PC-3 (cell line): ENCODE results near the gene SMIM38. TPM values are rescaled to one million over a fixed set of nuclear protein-coding genes. Genes with fewer than 3 reads are reported as not detected.
"Not testable (repeated sequence)": the region's sequence is repeated elsewhere in the genome, so short reads cannot be mapped to it uniquely, and the experiment has no call there.

Experiments
- ATAC-seq: fragments of 200-7000 bp; cut with Tn5 transposase; 2 replicates; pipeline ENCODE4 v1.9.1; 2020; ENCODE audit warnings: mild to moderate bottlenecking, moderate library complexity
- BruUV-seq: library from RNA; stranded (reverse); fragments of 400-500 nt; replicated peaks from 2 replicates; lab custom pipeline; 2021; lab: Mats Ljungman, UMichigan
- CTCF ChIA-PET: fragments of 300-600 bp; sonication (Branson Sonifier 250); formaldehyde crosslinking; loops from one replicate; lab custom pipeline; 2022; ENCODE audit warnings: antibody characterized with exemption; lab: Charles Lee
- POLR2A ChIA-PET: fragments of 300-600 bp; sonication (Branson Sonifier 250); formaldehyde crosslinking; loops from one replicate; lab custom pipeline; 2022; ENCODE audit warnings: antibody characterized with exemption; ENCODE audit not compliant: unreplicated experiment; lab: Charles Lee
- DNase-seq: peaks from one replicate; pipeline ENCODE4 v3.0.0-alpha.2; 2015
- H2AFZ ChIP-seq: fragments of 300-600 bp; sonication (generic); 2 replicates; pipeline ENCODE4 v1.6.0; 2016; ENCODE audit warnings: antibody characterized with exemption, low read length
- H3F3A ChIP-seq: fragments of 300-600 bp; sonication (generic); one replicate; pipeline ENCODE4 v1.6.0; 2017; ENCODE audit warnings: antibody characterized with exemption, low read length, control low read depth, mild to moderate bottlenecking; ENCODE audit not compliant: unreplicated experiment
- H3K27ac ChIP-seq: fragments of 300-600 bp; sonication (generic); 2 replicates; pipeline ENCODE4 v1.5.1; 2016; ENCODE audit warnings: mild to moderate bottlenecking, low read length
- H3K27me3 ChIP-seq: fragments of 300-600 bp; sonication (generic); 2 replicates; pipeline ENCODE4 v1.6.1; 2016; ENCODE audit warnings: low read length, mixed read lengths
- H3K36me3 ChIP-seq: fragments of 300-600 bp; sonication (generic); 2 replicates; pipeline ENCODE4 v1.6.1; 2016; ENCODE audit warnings: low read depth, mixed run types, low read length, mixed read lengths
- H3K4me1 ChIP-seq: fragments of 300-600 bp; sonication (generic); 2 replicates; pipeline ENCODE4 v1.5.1; 2016; ENCODE audit warnings: low read length; ENCODE audit not compliant: insufficient read depth
- H3K4me2 ChIP-seq: fragments of 300-600 bp; sonication (generic); 2 replicates; pipeline ENCODE4 v1.6.0; 2016; ENCODE audit warnings: low read length
- H3K4me3 ChIP-seq: fragments of 300-600 bp; sonication (generic); 2 replicates; pipeline ENCODE4 v1.5.1; 2016; ENCODE audit warnings: mild to moderate bottlenecking, low read length, mixed read lengths
- H3K79me2 ChIP-seq: fragments of 300-600 bp; sonication (generic); 2 replicates; pipeline ENCODE4 v1.6.1; 2017; ENCODE audit warnings: low read length, mixed read lengths
- H3K9ac ChIP-seq: fragments of 300-600 bp; sonication (generic); 2 replicates; pipeline ENCODE4 v1.6.0; 2016; ENCODE audit warnings: mild to moderate bottlenecking, low read length
- H3K9me2 ChIP-seq: fragments of 300-600 bp; sonication (generic); replicated peaks from 2 replicates; pipeline ENCODE4 v1.6.1; 2016; ENCODE audit warnings: mixed run types, low read length, mixed read lengths
- H3K9me3 ChIP-seq: fragments of 300-600 bp; sonication (generic); 2 replicates; pipeline ENCODE4 v1.6.1; 2016; ENCODE audit warnings: low read length, mixed read lengths
- H4K20me1 ChIP-seq: fragments of 300-600 bp; sonication (generic); 2 replicates; pipeline ENCODE4 v1.6.1; 2016; ENCODE audit warnings: low read length, mixed read lengths
- EZH2 ChIP-seq: fragments of 300-600 bp; sonication (generic); IDR thresholded peaks from one replicate; pipeline ENCODE4 v1.6.1; 2017; ENCODE audit warnings: antibody characterized with exemption, mild to moderate bottlenecking, low read length; ENCODE audit not compliant: unreplicated experiment
- EZH2phosphoT487 ChIP-seq: fragments of 300-600 bp; sonication (generic); IDR thresholded peaks from 2 replicates; pipeline ENCODE4 v1.6.1; 2018; ENCODE audit warnings: mild to moderate bottlenecking, antibody characterized with exemption, low read length, borderline replicate concordance
- intact Hi-C: fragments of 100-400 bp; cut with micrococcal nuclease; formaldehyde crosslinking; loops from 2 replicates; pipeline ENCODE4 v1.9.0; 2023
- total RNA-seq: library from RNA; depleted of rRNA; stranded (reverse); fragments of >200 nt; gene quantifications from 2 replicates; pipeline ENCODE4 v1.2.3, GENCODE V29; 2014
- TF ChIP-seq, protein P1 (sequence below): fragments of 300-600 bp; sonication (generic); conservative IDR thresholded peaks from 2 replicates; pipeline ENCODE4 v1.5.1; 2017; ENCODE audit warnings: antibody characterized with exemption, low read depth, mild to moderate bottlenecking, low read length

The SMIM38 gene
- total RNA-seq, 1 experiment from 2014 or later, result 0.04 TPM

DNA sequence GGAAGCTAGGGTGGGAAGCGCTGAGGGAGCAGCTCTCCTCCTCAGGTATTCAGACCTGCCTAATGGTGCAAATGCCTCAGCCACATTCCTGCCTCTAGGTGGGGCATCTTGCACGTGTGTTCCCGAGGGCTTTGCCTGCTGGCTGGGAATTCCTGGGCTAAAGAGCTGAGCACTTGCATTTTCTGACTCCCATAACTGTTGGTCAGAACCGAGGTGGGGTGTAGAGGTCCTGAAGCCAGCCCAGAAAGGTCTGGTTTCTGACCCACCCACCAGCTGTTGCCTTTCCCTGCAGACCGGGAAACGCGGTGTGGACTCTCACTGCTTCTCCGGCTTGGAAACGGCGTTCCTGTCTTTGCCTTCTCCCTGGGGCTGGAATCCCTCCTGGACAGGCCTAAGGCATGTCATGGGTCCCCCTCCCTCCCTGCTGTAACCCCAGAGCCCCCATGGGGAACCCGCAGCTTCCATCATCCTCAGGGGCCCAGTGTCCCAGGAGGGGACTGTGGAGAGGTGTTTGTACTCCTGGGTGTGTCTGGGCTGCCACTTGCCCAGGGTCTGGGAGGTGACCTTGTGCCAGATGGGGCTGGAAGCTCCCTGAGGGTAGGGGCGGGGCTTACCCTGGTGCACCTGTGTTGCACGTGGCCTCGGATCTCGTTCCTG lies 24.0 kb upstream of the SMIM38 start:
- no peak for TF ChIP-seq EZH2
- TF ChIP-seq, protein P1, sequence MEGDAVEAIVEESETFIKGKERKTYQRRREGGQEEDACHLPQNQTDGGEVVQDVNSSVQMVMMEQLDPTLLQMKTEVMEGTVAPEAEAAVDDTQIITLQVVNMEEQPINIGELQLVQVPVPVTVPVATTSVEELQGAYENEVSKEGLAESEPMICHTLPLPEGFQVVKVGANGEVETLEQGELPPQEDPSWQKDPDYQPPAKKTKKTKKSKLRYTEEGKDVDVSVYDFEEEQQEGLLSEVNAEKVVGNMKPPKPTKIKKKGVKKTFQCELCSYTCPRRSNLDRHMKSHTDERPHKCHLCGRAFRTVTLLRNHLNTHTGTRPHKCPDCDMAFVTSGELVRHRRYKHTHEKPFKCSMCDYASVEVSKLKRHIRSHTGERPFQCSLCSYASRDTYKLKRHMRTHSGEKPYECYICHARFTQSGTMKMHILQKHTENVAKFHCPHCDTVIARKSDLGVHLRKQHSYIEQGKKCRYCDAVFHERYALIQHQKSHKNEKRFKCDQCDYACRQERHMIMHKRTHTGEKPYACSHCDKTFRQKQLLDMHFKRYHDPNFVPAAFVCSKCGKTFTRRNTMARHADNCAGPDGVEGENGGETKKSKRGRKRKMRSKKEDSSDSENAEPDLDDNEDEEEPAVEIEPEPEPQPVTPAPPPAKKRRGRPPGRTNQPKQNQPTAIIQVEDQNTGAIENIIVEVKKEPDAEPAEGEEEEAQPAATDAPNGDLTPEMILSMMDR, result peak; percentile 95
- no peak for TF ChIP-seq EZH2phosphoT487
- Histone ChIP-seq H3K4me2 (peak overlapping the region; percentile 9; the same call in 1 of the 2 replicates), H3K9ac (0 out of 2 replicates have a peak overlapping the region, but pooled peaks have one; percentile 16), H3K9me3 (no peaks in the 10 kb centered on the region), H3K36me3 (no peaks in the 10 kb centered on the region), H3K79me2 (no peaks in the 10 kb centered on the region), H3K4me1 (peaks cover 17% of the 10 kb centered on the region), H4K20me1 (no peaks in the 10 kb centered on the region), H3K27ac (peak overlapping the region; percentile 11; the same call in 1 of the 2 replicates), H2AFZ (peak overlapping the region; percentile 49), H3K9me2 (no peaks in the 10 kb centered on the region), H3K4me3 (no peak overlapping the region), H3K27me3 (no peaks in the 10 kb centered on the region), H3F3A (no peaks in the 10 kb centered on the region)
- ATAC-seq, result peak; percentile 97
- DNase-seq, result peak; percentile 98
- POLR2A ChIA-PET, result interaction anchor here (0.6 to 1.3 kb wide), 3 partner anchors 9 to 143 kb away, joined by 3 read pairs; no protein-coding TSS in a partner anchor
- intact Hi-C loops, result no loop called here
- CTCF ChIA-PET, result interaction anchor here (0.6 to 1.6 kb wide), 11 partner anchors 9 to 202 kb away, joined by 4 to 13 read pairs (median 5); no protein-coding TSS in a partner anchor
- BruUV-seq, result no TSS peak

- CTCF ChIA-PET, result interaction anchor here (1.1 to 1.6 kb wide), 9 partner anchors 9 to 189 kb away, joined by 4 to 13 read pairs (median 5); no protein-coding TSS in a partner anchor
- TF ChIP-seq EZH2phosphoT487 (no peak), EZH2 (no peak)
- TF ChIP-seq, protein P1, result no peak
- no peak for DNase-seq
- Histone ChIP-seq H4K20me1 (no peaks in the 10 kb centered on the region), H3F3A (no peaks in the 10 kb centered on the region), H3K9me2 (no peaks in the 10 kb centered on the region), H3K9me3 (no peaks in the 10 kb centered on the region), H2AFZ (0 out of 2 replicates have a peak overlapping the region, but pooled peaks have one; percentile 49), H3K4me2 (no peak overlapping the region), H3K4me3 (no peak overlapping the region), H3K79me2 (no peaks in the 10 kb centered on the region), H3K27me3 (no peaks in the 10 kb centered on the region), H3K36me3 (no peaks in the 10 kb centered on the region), H3K27ac (no peak overlapping the region), H3K4me1 (peaks cover 17% of the 10 kb centered on the region), H3K9ac (no peak overlapping the region)
- no TSS peak for BruUV-seq
- ATAC-seq, result no peak
- POLR2A ChIA-PET, result interaction anchor here (0.6 to 1.3 kb wide), 2 partner anchors 10 to 27 kb away, joined by 3 read pairs; no protein-coding TSS in a partner anchor
- intact Hi-C loops, result no loop called here
Measured at GRCh38 chr11:69132301-69132670, 23.4 kb upstream of the SMIM38 start.

- Histone ChIP-seq H3K4me2 (no peak overlapping the region), H3K79me2 (no peaks in the 10 kb centered on the region), H3K27ac (no peak overlapping the region), H3K4me1 (peaks cover 24% of the 10 kb centered on the region), H3K36me3 (no peaks in the 10 kb centered on the region), H3K9me3 (no peaks in the 10 kb centered on the region), H3K9ac (no peak overlapping the region), H3F3A (no peaks in the 10 kb centered on the region), H2AFZ (no peak overlapping the region), H3K9me2 (no peaks in the 10 kb centered on the region), H4K20me1 (no peaks in the 10 kb centered on the region), H3K4me3 (no peak overlapping the region), H3K27me3 (no peaks in the 10 kb centered on the region)
- CTCF ChIA-PET, result no interaction called here
- intact Hi-C loops, result no loop called here
- TF ChIP-seq, protein P1, result no peak
- no peak for TF ChIP-seq EZH2phosphoT487
- TF ChIP-seq EZH2, result no peak
- ATAC-seq (no peak), DNase-seq (no peak)
- no TSS peak for BruUV-seq
- POLR2A ChIA-PET, result no interaction called here
Measured at GRCh38 chr11:69133251-69133650, 22.5 kb upstream of the SMIM38 start.

GRCh38 chr11:69134182-69134581 lies 21.6 kb upstream of the SMIM38 start:
- H2AFZ ChIP-seq, H3K27me3 ChIP-seq, H3K9me3 ChIP-seq, DNase-seq, POLR2A ChIA-PET, ATAC-seq, CTCF ChIA-PET, H3K9ac ChIP-seq, intact Hi-C loops, H3K9me2 ChIP-seq, H3K4me3 ChIP-seq, H3K36me3 ChIP-seq, H3K27ac ChIP-seq, H3F3A ChIP-seq, H4K20me1 ChIP-seq, H3K79me2 ChIP-seq, BruUV-seq, H3K4me2 ChIP-seq: not testable (repeated sequence)
- peaks cover 28% of the 10 kb centered on the region for H3K4me1 ChIP-seq
